NCI-H2171 (cell line): Measurements from ENCODE around the gene ZNF668.
"Not testable (repeated sequence)": the region's sequence is repeated elsewhere in the genome, so short reads cannot be mapped to it uniquely, and the experiment has no call there.

Experiments
- DNase-seq: peaks from one replicate; lab custom pipeline; 2025; lab: John Stamatoyannopoulos, UW

ZNF668 gene

GRCh38 chr16:31061126-31061812, 12.8 kb downstream of the ZNF668 start:
- DNase-seq: no peak

GRCh38 chr16:31055613-31056012, 18.4 kb downstream of the ZNF668 start:
- no peak for DNase-seq

- DNase-seq: no peak
These were observed 21.9 kb downstream of the ZNF668 start for GRCh38 chr16:31052114-31052513.

DNA sequence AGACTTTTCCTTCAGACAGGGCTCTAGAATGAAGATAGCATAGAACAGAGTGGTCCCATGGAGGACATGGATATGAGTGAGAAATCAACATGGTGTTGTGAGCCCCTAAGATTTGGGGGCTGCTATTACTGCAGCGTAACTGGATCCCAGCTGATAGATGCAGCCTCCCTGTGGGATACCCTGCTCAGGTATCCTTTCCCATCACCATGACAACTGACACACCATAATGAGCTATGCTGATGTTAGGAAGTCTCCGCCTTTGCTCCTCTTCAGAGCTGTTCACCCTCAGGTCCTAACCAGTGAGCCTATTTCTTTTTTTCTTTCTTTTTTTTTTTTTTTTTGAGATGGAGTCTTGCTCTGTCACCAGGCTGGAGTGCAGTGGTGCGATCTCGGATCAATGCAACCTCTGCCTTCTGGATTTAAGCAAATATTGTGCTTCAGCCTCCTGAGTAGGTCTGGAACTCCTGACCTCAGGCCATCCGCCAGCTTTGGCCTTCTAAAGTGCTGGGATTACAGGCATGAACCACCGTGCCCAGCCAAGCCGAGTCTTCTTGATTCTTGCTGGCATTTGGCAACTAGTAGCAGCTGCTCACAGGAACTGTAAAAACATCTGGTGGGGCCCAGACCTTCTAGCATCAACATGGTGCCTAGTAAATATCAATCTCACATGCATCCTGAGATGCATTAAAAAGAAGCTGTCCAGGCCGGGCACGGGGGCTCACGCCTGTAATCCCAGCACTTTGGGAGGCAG, 23.6 kb downstream of the ZNF668 start:
- DNase-seq: peak; percentile 35

GRCh38 chr16:31043898-31044481, 30.1 kb downstream of the ZNF668 start:
- no peak for DNase-seq

GRCh38 chr16:31043352-31043751, 30.7 kb downstream of the ZNF668 start:
- no peak for DNase-seq

DNA sequence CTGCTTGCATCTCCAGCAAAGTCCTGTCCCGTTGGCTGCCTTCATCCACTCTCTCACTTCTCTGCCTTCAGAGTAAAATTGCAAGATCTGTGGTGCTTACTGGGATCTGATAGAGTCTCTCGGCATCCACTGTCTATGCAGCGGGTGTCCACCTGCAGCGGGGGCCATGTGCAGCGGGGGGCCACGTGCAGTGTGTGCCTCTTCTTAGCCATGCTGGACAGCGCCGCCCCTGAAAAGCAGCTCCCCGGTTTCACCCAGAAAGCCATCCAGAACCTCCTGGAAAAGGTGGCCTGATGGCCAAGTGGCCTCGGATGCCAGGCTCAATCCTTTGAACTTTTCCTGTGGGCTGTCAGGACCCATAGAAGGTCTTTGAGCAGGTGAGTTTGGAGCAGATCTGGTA, 31.2 kb downstream of the ZNF668 start:
- DNase-seq: no peak

GRCh38 chr16:31038993-31039392, 35.0 kb downstream of the ZNF668 start:
- no peak for DNase-seq

DNA sequence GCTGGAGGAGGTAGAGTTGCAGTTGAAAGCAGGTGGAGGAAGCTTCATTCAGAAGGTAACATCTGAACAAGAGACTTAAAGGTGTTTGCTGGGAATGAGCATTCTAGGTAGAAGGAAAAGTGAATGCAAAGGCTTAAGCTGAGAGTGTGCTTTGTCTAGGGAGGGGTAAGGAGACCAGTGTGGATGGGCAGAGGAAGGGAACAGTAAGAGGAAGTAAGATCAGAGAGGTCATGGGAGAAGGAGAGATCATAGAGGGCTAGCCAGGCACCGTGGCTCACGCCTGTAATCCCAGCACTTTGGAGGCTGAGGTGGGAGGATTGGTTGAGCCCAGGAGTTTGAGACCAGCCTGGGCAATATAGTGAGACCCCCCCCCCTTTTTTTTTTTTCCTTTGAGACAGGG, 37.3 kb downstream of the ZNF668 start:
- DNase-seq: no peak

DNA sequence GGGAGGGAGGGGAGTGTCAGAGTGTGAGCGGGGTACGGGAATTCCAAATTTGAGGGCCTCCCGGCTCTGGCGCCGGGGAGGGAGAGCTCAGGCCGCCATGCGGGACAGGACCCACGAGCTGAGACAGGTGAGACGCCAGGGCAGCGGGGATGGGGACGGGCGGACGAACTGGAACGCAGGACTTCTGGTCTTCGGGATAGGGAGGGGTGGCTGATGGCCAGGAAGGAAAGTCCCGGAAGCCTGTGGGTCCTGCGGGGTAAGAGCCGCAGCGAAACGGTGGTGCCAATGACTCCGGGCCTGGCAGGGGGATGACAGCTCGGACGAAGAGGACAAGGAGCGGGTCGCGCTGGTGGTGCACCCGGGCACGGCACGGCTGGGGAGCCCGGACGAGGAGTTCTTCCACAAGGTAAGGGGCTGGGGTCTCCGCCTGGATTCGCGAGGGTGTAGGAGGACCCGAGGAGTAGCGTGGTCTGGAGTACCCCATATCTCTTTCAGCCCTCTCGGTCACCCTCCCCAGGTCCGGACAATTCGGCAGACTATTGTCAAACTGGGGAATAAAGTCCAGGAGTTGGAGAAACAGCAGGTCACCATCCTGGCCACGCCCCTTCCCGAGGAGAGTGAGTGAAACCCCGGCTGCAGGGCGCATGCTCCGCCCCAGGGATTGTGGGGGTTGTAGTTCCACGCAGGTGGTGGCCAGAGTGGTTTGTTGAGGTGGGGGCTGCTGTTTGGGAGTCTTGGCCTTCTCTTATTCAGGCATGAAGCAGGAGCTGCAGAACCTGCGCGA, 40.1 kb downstream of the ZNF668 start:
- peak; percentile 70 for DNase-seq

- DNase-seq: peak; percentile 96
These were observed 41.0 kb downstream of the ZNF668 start, which contains the start of gene STX4 for GRCh38 chr16:31032736-31033708. STX4 (plus strand) TSS chr16:31033558; CDS start chr16:31033806, 248 bp downstream.

DNA sequence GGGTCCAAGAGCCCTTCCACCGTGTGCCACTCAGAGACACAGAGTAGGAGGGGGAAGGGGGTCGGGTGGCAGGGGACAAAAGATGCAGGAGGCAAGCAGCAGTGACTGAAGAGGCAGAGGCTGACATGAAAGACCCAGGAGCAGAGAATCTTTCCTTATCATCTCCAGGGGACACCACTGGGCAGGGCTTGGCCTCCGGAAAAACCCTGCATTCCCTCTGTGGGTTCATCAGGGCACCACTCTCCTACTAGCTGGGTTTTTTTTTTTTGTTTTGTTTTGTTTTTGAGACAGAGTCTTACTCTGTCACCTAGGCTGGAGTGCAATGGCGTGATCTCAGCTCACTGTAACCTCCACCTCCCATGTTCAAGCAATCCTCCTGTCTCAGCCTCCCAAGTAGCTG, 42.8 kb downstream of the ZNF668 start:
- DNase-seq: no peak

- no peak for DNase-seq
These were observed 44.8 kb downstream of the ZNF668 start for GRCh38 chr16:31029272-31029671.

DNA sequence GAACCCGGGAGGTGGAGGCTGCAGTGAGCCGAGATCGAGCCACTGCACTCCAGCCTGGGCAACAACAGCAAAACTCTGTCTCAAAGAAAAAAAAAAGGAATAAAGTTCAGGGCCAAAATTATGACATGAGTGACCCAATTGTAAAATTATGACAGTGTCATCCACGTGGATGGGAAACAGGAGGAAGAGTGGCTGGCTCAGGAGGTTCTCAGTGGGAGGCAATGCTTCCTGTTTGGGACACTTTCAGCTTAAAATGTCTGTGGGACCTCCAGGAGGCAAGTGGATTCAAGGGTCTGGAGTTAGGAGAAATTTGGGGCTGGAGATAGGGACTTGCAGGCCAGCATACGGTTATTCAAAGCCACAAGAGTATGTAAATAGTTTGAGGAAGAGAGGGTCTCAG, 48.7 kb downstream of the ZNF668 start:
- DNase-seq: no peak

DNA sequence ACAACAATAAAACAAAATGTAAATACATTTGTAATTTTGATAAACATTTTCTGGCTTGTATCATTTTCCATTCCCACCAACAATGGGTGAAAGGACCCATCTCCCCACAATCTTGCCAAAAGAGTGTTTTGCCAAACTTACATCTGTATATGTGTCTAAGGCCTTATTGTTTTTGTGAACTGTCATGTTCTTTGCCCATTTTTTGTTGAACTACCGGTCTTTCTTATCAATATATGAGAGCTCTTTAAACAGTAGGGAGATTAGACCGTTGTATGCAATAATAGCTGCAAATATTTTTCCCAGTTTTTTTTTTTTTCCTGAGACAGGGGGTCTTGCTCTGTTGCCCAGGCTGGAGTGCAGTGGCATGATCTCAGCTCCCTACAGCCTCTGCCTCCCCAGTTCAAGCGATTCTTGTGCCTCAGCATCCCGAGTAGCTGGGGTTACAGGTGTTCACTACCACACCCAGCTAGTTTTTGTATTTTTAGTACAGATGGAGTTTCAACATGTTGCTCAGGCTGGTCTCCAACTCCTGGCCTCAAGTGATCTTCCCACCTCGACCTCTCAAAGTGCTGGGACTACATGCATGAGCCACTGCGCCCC, 50.3 kb downstream of the ZNF668 start:
- no peak for DNase-seq

DNA sequence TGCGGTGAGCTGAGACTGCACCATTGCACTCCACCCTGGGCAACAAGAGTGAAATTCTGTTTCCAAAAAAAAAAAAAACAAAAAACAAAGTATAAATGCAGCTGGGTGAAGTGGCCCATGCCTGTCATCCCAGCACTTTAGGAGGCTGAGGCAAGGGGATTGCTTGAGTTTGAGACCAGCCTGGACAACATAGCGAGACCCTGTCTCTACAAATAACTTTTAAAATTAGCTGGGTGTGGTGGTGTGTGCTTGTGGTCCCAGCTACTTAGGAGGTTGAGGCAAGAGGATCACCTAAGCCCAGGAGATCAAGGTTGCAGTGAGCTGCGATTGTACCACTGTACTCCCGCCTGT, 50.8 kb downstream of the ZNF668 start:
- no peak for DNase-seq

- no peak for DNase-seq
These were observed 51.3 kb downstream of the ZNF668 start for GRCh38 chr16:31022544-31023251.

DNA sequence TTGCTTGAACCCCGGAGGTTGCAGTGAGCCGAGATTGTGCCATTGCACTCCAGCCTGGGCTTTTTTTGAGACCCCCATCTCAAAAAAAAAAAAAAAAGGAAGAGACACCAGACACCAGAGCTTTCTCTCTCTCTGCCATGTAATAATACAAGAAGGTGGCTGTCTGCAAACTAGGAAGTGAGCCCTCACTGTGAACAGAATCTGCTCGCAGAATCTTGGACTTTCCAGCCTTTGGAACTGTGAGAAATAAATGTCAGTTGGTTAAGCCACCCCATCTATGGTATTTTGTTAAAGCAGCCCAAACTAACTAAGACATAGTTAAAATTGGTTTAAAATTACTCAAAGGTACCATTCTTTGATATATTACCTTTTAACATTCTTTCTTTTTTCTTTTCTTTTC, 53.5 kb downstream of the ZNF668 start:
- DNase-seq: no peak

- DNase-seq: not testable (repeated sequence)
These were observed 56.3 kb downstream of the ZNF668 start for GRCh38 chr16:31017756-31018155.

- DNase-seq: no peak
These were observed 58.0 kb downstream of the ZNF668 start for GRCh38 chr16:31016018-31016417.
